SU-DHL-6 (cell line): ENCODE measurements around the gene FOXA2.

ENCODE experiments used
- H2AFZ ChIP-seq: fragments of 200-600 bp; sonication (generic); 2 replicates; pipeline ENCODE4 v1.6.1; 2014; ENCODE audit warnings: low read depth, mild to moderate bottlenecking, moderate library complexity, mixed read lengths, antibody characterized with exemption, low read length; ENCODE audit not compliant: severe bottlenecking
- H3F3A ChIP-seq: fragments of 200-600 bp; shearing (Covaris generic); 2 replicates; pipeline ENCODE4 v1.6.0; 2016; ENCODE audit warnings: antibody characterized with exemption, mild to moderate bottlenecking; ENCODE audit not compliant: insufficient read depth
- H3K27ac ChIP-seq: fragments of 200-600 bp; sonication (generic); 2 replicates; pipeline ENCODE4 v1.5.1; 2016; ENCODE audit warnings: low read depth, mild to moderate bottlenecking, low read length, moderate library complexity, mixed read lengths
- H3K27me3 ChIP-seq: fragments of 200-600 bp; sonication (generic), shearing (Covaris generic); 2 replicates; pipeline ENCODE4 v1.6.0; 2014; ENCODE audit warnings: mild to moderate bottlenecking, low read length
- H3K36me3 ChIP-seq: fragments of 200-600 bp; sonication (generic); 2 replicates; pipeline ENCODE4 v1.6.1; 2014; ENCODE audit warnings: mild to moderate bottlenecking, low read length, mixed read lengths
- H3K4me2 ChIP-seq: fragments of 300-600, 200-600 bp; shearing (Covaris generic), sonication (generic); 2 replicates; pipeline ENCODE4 v1.6.0; 2014; ENCODE audit warnings: low read length, low read depth, mild to moderate bottlenecking; ENCODE audit not compliant: poor library complexity, severe bottlenecking
- H3K4me3 ChIP-seq: fragments of 200-600 bp; sonication (generic); 2 replicates; pipeline ENCODE4 v1.5.1; 2014; ENCODE audit warnings: antibody characterized with exemption, low read length, mild to moderate bottlenecking, mixed read lengths; ENCODE audit not compliant: insufficient read depth, poor library complexity, severe bottlenecking
- H3K79me2 ChIP-seq: fragments of 200-600 bp; sonication (generic); 2 replicates; pipeline ENCODE4 v1.6.1; 2014; ENCODE audit warnings: mild to moderate bottlenecking, low read length, moderate library complexity; ENCODE audit not compliant: insufficient read depth
- H3K9ac ChIP-seq: fragments of 200-600 bp; sonication (generic); 2 replicates; pipeline ENCODE4 v1.7.0; 2014; ENCODE audit warnings: mild to moderate bottlenecking, low read length
- H3K9me2 ChIP-seq: fragments of 200-600 bp; sonication (generic); replicated peaks from 2 replicates; pipeline ENCODE4 v1.6.1; 2014; ENCODE audit warnings: low read length; ENCODE audit not compliant: insufficient read depth
- H3K9me3 ChIP-seq: fragments of 200-600 bp; sonication (generic); 2 replicates; pipeline ENCODE4 v1.6.1; 2014; ENCODE audit warnings: low read length, mixed read lengths; ENCODE audit not compliant: insufficient read depth
- H4K20me1 ChIP-seq: fragments of 200-600 bp; sonication (generic); 2 replicates; pipeline ENCODE4 v1.6.1; 2014; ENCODE audit warnings: low read depth, mild to moderate bottlenecking, antibody characterized with exemption, low read length, moderate library complexity, mixed read lengths
- CTCF ChIP-seq: fragments of 200-600 bp; sonication (generic); IDR thresholded peaks from one replicate; pipeline ENCODE4 v1.5.1; 2017; ENCODE audit warnings: antibody characterized with exemption, mild to moderate bottlenecking, low read length, moderate library complexity; ENCODE audit not compliant: insufficient read depth, poor library complexity, severe bottlenecking
- EZH2phosphoT487 ChIP-seq: fragments of 200-600 bp; sonication (generic), shearing (Covaris generic); conservative IDR thresholded peaks from 2 replicates; pipeline ENCODE4 v1.6.1; 2018; ENCODE audit warnings: mild to moderate bottlenecking, antibody characterized with exemption, low read length, moderate library complexity, mixed read lengths

FOXA2 gene

GRCh38 chr20:22581437-22582385 is 2.7 kb downstream of the FOXA2 start:
- H3K9me2 ChIP-seq = no peaks in the 10 kb centered on the region
- H3K9me3 ChIP-seq = no peaks in the 10 kb centered on the region
- H3K27me3 ChIP-seq = no peaks in the 10 kb centered on the region
- H3K9ac ChIP-seq = no peak overlapping the region
- TF ChIP-seq EZH2phosphoT487 = no peak
- no peak for TF ChIP-seq CTCF
- no peak overlapping the region for H3K4me2 ChIP-seq
- no peaks in the 10 kb centered on the region for H3K79me2 ChIP-seq
- no peak overlapping the region for H3K27ac ChIP-seq
- no peak overlapping the region for H2AFZ ChIP-seq
- no peak overlapping the region for H3K4me3 ChIP-seq
- no peaks in the 10 kb centered on the region for H3F3A ChIP-seq
- H3K36me3 ChIP-seq = no peaks in the 10 kb centered on the region
- no peaks in the 10 kb centered on the region for H4K20me1 ChIP-seq

DNA sequence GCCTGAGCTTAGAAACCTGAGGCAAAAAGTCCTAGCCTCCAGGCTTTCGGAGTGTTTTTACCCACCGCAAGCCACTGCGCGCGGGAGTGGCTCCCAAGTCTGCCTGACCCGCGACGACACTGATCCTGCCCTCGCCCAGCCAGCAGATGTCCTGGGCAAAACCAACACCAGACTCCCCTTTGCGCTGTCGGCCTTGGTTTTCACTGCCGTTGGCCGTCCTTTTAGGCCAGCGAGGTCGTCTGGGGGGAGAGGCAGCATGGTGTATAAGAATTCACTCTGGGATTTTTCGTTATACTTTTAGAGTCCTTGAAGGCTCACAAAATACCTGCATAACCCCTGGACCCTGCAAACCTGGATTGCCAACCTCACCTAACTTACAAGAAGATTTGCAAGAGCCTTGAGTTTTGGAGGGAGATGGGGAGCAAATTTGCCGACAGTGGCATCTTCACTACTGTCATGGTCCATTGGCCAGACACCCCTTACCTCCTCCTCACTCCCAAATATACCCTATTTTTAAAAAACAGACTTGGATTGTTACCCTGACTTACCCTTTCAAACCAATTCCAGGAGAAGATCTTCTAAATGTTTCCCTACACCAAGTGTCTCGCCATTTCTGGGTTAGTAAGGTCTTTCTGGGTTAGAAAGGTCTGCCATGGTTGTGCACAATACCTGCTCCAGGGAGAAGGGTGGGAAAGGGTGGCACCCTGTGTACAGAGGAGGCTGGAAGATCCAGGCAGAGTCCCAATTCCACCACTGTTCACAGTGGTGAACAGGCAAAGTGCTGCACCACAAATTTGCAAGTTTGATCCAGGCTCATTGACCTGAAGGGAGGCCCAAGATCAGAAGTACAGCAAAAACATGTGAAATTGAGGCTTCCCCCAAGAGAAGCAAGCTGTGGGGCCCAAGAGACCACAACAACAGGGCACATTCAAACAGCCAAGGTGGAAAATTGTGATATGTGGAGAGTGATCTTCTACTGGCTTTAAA is 4.4 kb downstream of the FOXA2 start:
- H3K79me2 ChIP-seq = no peaks in the 10 kb centered on the region
- H3K27me3 ChIP-seq = no peaks in the 10 kb centered on the region
- H3K27ac ChIP-seq = no peak overlapping the region
- no peaks in the 10 kb centered on the region for H3F3A ChIP-seq
- TF ChIP-seq EZH2phosphoT487 = no peak
- TF ChIP-seq CTCF = no peak
- H3K9me3 ChIP-seq = no peaks in the 10 kb centered on the region
- no peaks in the 10 kb centered on the region for H4K20me1 ChIP-seq
- no peak overlapping the region for H3K9ac ChIP-seq
- H3K4me3 ChIP-seq = no peak overlapping the region
- no peaks in the 10 kb centered on the region for H3K9me2 ChIP-seq
- no peaks in the 10 kb centered on the region for H3K36me3 ChIP-seq
- no peak overlapping the region for H3K4me2 ChIP-seq
- no peak overlapping the region for H2AFZ ChIP-seq

DNA sequence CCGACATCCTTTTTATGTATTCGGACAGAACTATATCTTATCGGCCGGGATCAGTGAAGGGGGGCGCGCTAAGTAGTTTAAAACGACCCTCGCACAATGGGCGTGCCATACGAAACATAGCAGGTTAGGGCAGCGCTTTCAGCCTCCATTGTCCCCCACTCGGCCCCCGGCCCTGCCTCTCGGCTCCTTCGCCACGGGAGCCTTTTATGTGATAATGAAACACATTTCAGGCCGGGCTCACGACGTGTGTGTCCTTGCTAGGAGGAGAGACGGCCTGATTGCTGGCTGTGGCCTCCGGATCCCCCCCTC is 5.3 kb downstream of the FOXA2 start:
- H3K4me3 ChIP-seq = no peak overlapping the region
- no peak overlapping the region for H3K27ac ChIP-seq
- H3K27me3 ChIP-seq = no peaks in the 10 kb centered on the region
- H3K9ac ChIP-seq = no peak overlapping the region
- H3K79me2 ChIP-seq = no peaks in the 10 kb centered on the region
- no peaks in the 10 kb centered on the region for H3K36me3 ChIP-seq
- H4K20me1 ChIP-seq = no peaks in the 10 kb centered on the region
- H2AFZ ChIP-seq = no peak overlapping the region
- H3K9me3 ChIP-seq = no peaks in the 10 kb centered on the region
- H3F3A ChIP-seq = no peaks in the 10 kb centered on the region
- TF ChIP-seq EZH2phosphoT487 (no peak), CTCF (no peak)
- no peak overlapping the region for H3K4me2 ChIP-seq
- H3K9me2 ChIP-seq = no peaks in the 10 kb centered on the region
